Endodermal cell (in vitro differentiated cells): ENCODE measurements around the gene CFAP20. TPM values are rescaled to one million over a fixed set of nuclear protein-coding genes. Genes with fewer than 3 reads are reported as not detected.

Source experiments
- DNase-seq: peaks from one replicate; pipeline ENCODE4 v3.0.0-alpha.2; 2017
- H3K27ac ChIP-seq: 2 replicates; pipeline ENCODE4 v1.5.1; 2013; ENCODE audit warnings: mild to moderate bottlenecking, low read depth, low read length, moderate library complexity
- H3K27me3 ChIP-seq: 2 replicates; pipeline ENCODE4 v1.6.1; 2013; ENCODE audit warnings: mild to moderate bottlenecking, low read length, moderate library complexity; ENCODE audit not compliant: insufficient read depth, control insufficient read depth, poor library complexity, severe bottlenecking
- H3K36me3 ChIP-seq: 2 replicates; pipeline ENCODE4 v1.7.0; 2013; ENCODE audit warnings: mild to moderate bottlenecking, low read length, moderate library complexity; ENCODE audit not compliant: control insufficient read depth, insufficient read depth
- H3K4me1 ChIP-seq: one replicate; pipeline ENCODE4 v1.7.0; 2013; ENCODE audit warnings: low read length; ENCODE audit not compliant: control insufficient read depth, insufficient read depth
- H3K4me3 ChIP-seq: 2 replicates; pipeline ENCODE4 v1.5.1; 2013; ENCODE audit warnings: mild to moderate bottlenecking, low read length, moderate library complexity
- H3K9ac ChIP-seq: 2 replicates; pipeline ENCODE4 v1.6.1; 2013; ENCODE audit warnings: mild to moderate bottlenecking, low read length, moderate library complexity; ENCODE audit not compliant: poor library complexity, severe bottlenecking; ENCODE audit errors: extremely low read depth
- H3K9me3 ChIP-seq: 2 replicates; pipeline ENCODE4 v1.6.1; 2013; ENCODE audit warnings: mild to moderate bottlenecking, low read length, moderate library complexity; ENCODE audit not compliant: control insufficient read depth
- H3K27ac Mint-ChIP-seq: 2 replicates; pipeline ENCODE4 v1.8.0; 2020; ENCODE audit warnings: mixed read lengths
- H3K27me3 Mint-ChIP-seq: 2 replicates; pipeline ENCODE4 v1.8.0; 2021; ENCODE audit warnings: mild to moderate bottlenecking, mixed read lengths; ENCODE audit not compliant: insufficient read depth
- H3K36me3 Mint-ChIP-seq: 2 replicates; pipeline ENCODE4 v1.8.0; 2020; ENCODE audit warnings: low read depth, mixed read lengths
- H3K4me1 Mint-ChIP-seq: 2 replicates; pipeline ENCODE4 v1.8.0; 2020; ENCODE audit warnings: mixed read lengths
- H3K4me3 Mint-ChIP-seq: 2 replicates; pipeline ENCODE4 v1.8.0; 2020; ENCODE audit warnings: mild to moderate bottlenecking, moderate library complexity, mixed read lengths
- H3K9me3 Mint-ChIP-seq: 2 replicates; pipeline ENCODE4 v1.8.0; 2020; ENCODE audit warnings: mild to moderate bottlenecking, mixed read lengths
- CTCF ChIP-seq: fragments of 200-600 bp; sonication (generic); conservative IDR thresholded peaks from 2 replicates; pipeline ENCODE4 v1.5.0; 2021; ENCODE audit warnings: antibody characterized with exemption, mild to moderate bottlenecking
- WGBS, 2 experiments: methylation state at CpG; one replicate each; pipeline versions ENCODE4 v1.1.5 to v1.1.7; 2013; ENCODE audit warnings: missing lambda C conversion rate in 2 of 2, mixed read lengths in 1 of 2; ENCODE audit not compliant: insufficient coverage in 1 of 2, insufficient read length in 1 of 2; 5-methylcytosine and 5-hydroxymethylcytosine counted together
- total RNA-seq, 2 donors: library from RNA; stranded (reverse); fragmentation: NEBNext Ultra II Directional in 1 of 2; extraction: Animal tissue kit (Norgen Biotek cat#: 25700) in 1 of 2; gene quantifications; 2 replicates in 1 of 2; 3 replicates in 1 of 2; pipeline ENCODE4 v1.2.1, GENCODE V29; 2021

Gene CFAP20
- total RNA-seq, 2 donors from 2014 or later: 55.2 to 57.2 TPM

GRCh38 chr16:58118801-58119508, 10.2 kb downstream of the CFAP20 start:
- Mint-ChIP-seq H3K9me3 (no peaks in the 10 kb centered on the region), H3K4me3 (no peak overlapping the region), H3K27me3 (no peaks in the 10 kb centered on the region), H3K27ac (no peak overlapping the region), H3K4me1 (peaks cover 17% of the 10 kb centered on the region), H3K36me3 (peaks cover 30% of the 10 kb centered on the region)
- Histone ChIP-seq H3K27ac (no peak overlapping the region), H3K4me3 (no peak overlapping the region), H3K9me3 (peaks cover 1% of the 10 kb centered on the region), H3K9ac (no peak overlapping the region), H3K4me1 (peaks cover 2% of the 10 kb centered on the region), H3K36me3 (peaks cover 29% of the 10 kb centered on the region), H3K27me3 (no peaks in the 10 kb centered on the region)
- no peak for DNase-seq
- TF ChIP-seq CTCF: no peak
- WGBS, 2 experiments: 78 to 93% methylated on average over 4 of the region's 5 CpGs

- Mint-ChIP-seq H3K4me3 (no peak overlapping the region), H3K9me3 (no peaks in the 10 kb centered on the region), H3K27ac (no peak overlapping the region), H3K36me3 (peaks cover 44% of the 10 kb centered on the region), H3K27me3 (no peaks in the 10 kb centered on the region), H3K4me1 (peaks cover 7% of the 10 kb centered on the region)
- H3K9me3 ChIP-seq: peaks cover 6% of the 10 kb centered on the region
- TF ChIP-seq CTCF: no peak
- no peak overlapping the region for H3K9ac ChIP-seq
- H3K36me3 ChIP-seq: peaks cover 44% of the 10 kb centered on the region
- no peak overlapping the region for H3K27ac ChIP-seq
- H3K27me3 ChIP-seq: no peaks in the 10 kb centered on the region
- no peak for DNase-seq
- no peak overlapping the region for H3K4me3 ChIP-seq
- no peaks in the 10 kb centered on the region for H3K4me1 ChIP-seq
- 95 to 97% methylated on average over 6 of the region's 6 CpGs for WGBS, 2 experiments
Observed at GRCh38 chr16:58116529-58116928, 12.7 kb downstream of the CFAP20 start.

GRCh38 chr16:58116081-58116480, 13.1 kb downstream of the CFAP20 start:
- Mint-ChIP-seq H3K36me3 (peaks cover 44% of the 10 kb centered on the region), H3K27me3 (no peaks in the 10 kb centered on the region), H3K27ac (no peak overlapping the region), H3K4me3 (no peak overlapping the region), H3K9me3 (no peaks in the 10 kb centered on the region), H3K4me1 (peaks cover 4% of the 10 kb centered on the region)
- Histone ChIP-seq H3K4me3 (no peak overlapping the region), H3K27ac (no peak overlapping the region), H3K4me1 (no peaks in the 10 kb centered on the region), H3K9ac (no peak overlapping the region), H3K27me3 (no peaks in the 10 kb centered on the region), H3K9me3 (peaks cover 6% of the 10 kb centered on the region), H3K36me3 (peaks cover 44% of the 10 kb centered on the region)
- no peak for TF ChIP-seq CTCF
- DNase-seq: no peak
- WGBS, 2 experiments: 93 to 94% methylated on average over 5 to 6 of the region's 6 CpGs
